Occipital lobe (tissue), 2 donors: ENCODE results near the gene PCNT. TPM values are rescaled to one million over a fixed set of nuclear protein-coding genes. Genes with fewer than 3 reads are reported as not detected.
"Not testable (repeated sequence)": the region's sequence is repeated elsewhere in the genome, so short reads cannot be mapped to it uniquely, and the experiment has no call there.

ENCODE experiments used
- DNase-seq: peaks from one replicate; lab custom pipeline; 2025; lab: John Stamatoyannopoulos, UW
- total RNA-seq: library from RNA; depleted of rRNA; stranded (reverse); fragments of >200 nt; gene quantifications from one replicate; pipeline ENCODE4 v1.2.3, GENCODE V29; 2014

The PCNT gene
- total RNA-seq, 1 donor from 2014 or later: 18.4 TPM

DNA sequence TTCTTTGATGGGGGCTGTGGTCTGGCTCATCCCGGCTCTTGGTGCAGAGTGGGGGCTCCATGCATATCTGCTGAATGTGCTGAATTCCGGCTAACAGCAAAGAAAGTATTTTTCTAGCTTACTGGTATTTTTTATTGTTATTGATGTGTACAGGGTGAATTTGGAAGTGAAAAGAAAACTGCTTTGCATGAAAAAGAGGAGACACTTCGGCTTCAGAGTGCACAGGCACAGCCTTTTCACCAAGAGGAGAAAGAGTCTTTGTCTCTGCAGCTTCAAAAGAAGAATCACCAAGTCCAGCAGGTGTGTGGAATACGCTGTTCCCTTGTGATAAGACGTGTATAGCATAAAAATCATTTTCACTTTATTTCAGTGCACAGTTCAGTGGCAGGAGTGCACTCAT lies 57.6 kb downstream of the PCNT start:
- DNase-seq: no peak

DNA sequence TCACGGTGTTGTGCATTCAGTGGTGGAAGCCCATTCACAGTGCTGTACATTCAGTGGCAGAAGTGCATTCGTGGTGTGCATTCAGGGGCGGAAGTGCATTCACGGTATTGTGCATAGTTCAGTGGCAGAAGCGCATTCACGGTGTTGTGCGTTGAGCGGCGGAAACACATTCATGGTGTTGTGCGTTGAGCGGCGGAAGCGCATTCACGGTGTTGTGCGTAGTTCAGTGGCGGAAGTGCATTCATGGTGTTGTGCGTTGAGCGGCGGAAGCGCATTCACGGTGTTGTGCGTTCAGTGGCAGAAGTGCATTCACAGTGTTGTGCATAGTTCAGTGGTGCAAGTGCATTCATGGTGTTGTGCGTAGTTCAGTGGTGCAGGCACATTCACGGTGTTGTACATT lies 60.6 kb downstream of the PCNT start:
- DNase-seq: no peak

DNA sequence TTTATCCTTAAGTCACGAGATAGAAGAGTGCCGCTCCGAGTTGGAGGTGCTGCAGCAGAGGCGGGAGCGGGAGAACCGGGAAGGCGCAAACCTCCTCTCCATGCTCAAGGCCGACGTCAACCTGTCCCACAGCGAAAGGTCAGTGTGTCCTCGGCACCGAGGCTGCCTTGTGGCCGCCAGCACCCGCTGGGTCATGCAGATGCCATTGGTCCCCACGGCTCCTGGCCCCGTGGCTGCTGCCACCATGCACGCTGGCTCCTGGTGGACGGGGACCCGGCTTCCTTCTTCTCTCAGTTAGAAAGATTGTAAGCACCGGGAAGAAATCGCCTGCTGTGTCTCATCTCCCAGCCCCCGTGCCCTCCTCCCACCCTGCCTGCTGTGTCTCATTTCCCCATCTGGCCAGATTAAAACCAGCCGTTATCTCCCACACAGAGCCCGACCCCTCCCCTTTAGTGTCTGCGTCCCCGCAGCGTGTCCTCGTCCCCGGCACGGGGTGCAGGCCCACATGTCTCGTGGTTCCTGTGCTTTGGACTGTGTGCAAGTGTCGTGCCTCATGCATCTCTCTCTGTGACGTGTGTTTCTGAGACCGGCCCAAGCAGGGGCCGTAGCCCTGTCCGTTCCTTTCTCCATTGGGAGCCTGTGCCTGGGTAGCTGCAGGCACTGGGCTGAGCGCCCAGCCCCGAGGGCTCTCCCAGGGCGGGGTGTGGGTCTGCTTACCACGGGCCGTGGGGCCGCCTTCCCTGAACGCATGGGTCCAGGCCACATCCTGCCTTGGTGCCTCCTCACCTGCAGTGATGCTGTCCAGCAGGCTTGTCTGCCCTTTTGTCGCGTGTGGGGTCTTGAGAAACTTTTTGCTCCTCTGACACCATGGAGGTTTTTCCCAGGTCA lies 62.1 kb downstream of the PCNT start:
- no peak for DNase-seq

DNA sequence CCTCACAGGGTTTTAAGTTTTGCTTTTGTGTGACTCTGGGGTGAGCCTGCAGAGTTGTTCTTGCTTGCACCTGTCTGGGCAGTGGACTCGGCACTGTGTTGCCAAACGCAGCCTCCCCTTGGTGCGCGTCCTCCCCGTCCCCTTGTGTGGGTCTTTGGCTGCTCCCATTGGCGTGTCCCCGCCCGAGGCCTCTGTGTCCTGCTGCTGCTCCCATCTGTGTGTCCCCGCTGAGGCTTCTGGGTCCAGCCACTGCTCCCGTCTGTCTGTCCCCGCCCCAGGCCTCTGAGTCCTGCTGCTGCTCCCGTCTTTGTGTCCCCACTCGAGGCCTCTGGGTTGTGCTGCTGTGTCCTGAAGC lies 62.8 kb downstream of the PCNT start:
- no peak for DNase-seq

DNA sequence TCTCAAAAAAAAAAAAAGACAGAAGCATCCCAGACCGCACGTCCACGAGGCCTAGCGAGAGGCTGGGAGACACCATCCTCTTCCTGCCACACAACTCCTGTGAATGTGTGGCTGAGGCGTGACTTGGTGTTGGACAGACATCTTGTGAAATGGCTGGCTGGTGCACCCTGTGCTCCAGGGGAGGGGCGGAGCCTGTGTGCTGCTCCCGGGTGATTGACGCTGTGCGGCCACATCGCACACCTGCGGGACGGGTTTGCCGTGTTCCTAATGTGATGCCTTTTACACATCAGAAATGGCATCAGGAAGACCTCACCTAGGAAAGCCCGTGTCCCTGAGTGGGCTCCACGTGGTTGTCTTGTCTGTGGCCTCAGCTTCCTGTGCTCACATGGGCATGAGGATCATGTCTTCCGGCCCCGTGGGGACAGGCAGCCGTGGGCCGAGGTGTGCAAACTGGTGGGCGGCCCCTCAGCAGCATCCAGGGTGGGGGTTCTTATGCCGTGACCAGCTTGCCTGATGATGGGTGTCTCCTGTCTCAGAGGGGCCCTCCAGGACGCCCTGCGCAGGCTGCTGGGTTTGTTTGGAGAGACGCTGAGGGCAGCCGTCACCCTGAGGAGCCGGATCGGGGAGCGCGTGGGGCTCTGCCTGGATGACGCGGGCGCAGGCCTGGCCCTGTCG lies 64.4 kb downstream of the PCNT start:
- no peak for DNase-seq

DNA sequence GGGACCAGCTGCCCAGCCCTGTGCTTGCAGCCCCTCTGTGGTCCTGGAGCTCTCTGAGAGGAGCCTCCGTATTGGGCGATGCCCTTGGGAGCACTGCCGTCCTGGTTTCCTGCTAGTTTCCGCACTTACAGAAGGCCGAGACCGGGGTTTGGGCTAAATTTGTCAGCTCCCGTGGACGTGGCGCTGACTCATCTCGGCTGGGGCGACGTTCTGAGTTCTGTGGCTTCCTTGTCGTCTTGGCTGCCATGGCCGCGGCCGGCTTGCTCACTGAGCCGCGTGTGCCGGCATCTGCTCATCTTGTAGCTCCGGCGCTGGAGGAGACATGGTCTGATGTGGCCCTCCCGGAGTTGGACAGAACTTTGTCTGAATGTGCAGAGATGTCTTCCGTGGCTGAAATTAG lies 64.9 kb downstream of the PCNT start:
- DNase-seq: peak; percentile 30

DNA sequence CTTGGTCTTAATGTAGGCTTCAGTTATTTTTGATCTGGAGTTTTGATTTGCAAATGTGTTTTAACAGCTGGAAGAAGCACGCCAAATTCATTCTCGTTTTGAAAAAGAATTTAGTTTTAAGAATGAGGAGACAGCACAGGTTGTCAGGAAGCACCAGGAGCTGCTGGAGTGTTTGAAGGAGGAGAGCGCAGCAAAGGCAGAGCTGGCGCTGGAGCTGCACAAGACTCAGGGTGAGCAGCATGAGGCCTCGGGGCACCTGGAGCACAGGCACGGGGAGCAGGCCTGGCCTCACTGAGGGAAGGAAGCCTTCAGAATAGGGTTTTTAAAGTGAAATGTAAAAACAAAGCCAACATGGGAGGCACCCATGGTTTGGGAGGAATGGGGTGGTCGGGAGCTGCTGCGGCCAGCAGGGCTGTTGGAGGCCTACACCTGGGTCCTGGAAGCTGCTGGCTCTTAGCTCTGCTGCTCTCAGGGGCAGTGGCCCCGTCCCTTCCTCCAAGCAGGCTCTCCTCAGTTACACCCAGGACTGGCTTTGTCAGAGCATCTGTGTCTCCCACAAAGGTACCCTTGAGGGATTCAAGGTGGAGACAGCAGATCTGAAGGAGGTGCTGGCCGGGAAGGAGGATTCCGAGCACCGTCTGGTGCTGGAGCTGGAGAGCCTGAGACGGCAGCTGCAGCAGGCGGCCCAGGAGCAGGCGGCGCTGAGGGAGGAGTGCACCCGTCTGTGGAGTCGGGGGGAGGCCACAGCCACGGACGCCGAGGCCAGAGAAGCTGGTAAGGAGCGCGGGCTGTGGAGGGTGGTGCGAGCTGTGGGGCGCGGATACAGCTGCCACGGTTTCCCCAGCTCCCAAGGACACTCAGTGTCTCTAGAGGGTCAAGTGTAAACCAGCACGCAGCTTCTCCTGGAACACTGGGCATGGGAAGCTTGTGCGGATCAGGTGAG lies 66.9 kb downstream of the PCNT start:
- no peak for DNase-seq

DNA sequence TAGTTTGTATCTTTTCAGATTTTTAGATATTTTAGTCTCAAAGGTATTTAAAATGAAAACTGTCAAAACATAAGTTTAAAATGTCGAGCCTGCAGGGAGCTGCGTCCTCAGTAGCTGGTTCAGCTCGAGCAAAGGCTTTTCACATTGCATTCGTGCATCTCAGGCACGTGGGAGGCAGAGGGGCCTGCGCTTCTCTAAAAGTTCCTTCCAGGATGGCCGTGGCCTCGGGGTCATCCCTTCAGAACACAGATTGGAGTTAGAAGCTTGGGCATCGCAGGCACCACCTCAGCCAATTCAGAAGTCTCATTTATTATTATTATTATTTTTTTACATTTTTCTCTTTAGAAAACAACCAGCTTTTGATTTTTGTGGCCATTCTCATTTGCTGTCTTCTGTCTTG lies 67.8 kb downstream of the PCNT start:
- no peak for DNase-seq

DNA sequence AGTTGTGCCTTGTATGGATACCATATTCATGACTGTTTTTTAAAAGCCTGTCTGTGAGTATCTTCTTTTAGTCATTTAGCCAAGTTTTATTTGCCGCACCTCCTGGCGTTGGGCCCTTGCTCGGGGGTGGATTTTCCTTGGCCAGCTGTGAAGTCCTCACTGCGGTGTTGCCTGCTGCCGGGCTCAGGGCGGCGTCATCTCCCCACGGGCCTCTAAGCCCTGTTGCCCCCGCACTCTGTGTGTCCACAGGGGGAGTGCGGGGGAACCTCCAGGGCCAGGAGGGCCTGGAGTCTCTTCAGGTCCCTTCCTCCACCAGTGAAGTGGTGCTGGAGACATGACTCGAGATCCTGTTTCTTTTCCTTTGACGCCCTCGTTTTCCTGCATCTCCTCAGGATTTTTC lies 69.0 kb downstream of the PCNT start:
- DNase-seq: peak; percentile 73

DNA sequence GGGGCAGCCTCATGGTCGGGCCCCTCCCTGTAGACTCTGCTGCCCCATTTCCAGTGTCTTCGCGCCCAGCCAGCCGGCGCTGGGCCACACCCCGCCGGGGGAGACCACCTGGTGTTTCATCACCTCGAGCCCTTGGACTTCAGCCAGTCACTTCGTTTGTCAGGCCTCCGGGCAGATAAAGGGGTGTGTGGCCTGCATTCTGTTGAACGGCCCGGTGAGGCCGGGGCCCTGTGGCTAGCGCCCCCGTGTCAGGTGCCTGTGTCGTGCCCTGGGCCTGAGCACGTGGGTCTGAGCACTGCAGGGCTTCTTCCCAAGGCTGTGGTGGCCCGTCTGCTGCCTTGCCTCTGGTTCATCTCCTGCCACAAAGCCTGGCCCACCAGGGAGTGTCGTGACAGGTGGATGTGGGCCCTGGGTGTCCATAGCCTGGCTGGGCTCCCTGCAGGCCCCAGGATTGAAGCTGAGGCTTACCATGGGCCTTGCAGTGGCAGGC lies 69.5 kb downstream of the PCNT start:
- DNase-seq: no peak

DNA sequence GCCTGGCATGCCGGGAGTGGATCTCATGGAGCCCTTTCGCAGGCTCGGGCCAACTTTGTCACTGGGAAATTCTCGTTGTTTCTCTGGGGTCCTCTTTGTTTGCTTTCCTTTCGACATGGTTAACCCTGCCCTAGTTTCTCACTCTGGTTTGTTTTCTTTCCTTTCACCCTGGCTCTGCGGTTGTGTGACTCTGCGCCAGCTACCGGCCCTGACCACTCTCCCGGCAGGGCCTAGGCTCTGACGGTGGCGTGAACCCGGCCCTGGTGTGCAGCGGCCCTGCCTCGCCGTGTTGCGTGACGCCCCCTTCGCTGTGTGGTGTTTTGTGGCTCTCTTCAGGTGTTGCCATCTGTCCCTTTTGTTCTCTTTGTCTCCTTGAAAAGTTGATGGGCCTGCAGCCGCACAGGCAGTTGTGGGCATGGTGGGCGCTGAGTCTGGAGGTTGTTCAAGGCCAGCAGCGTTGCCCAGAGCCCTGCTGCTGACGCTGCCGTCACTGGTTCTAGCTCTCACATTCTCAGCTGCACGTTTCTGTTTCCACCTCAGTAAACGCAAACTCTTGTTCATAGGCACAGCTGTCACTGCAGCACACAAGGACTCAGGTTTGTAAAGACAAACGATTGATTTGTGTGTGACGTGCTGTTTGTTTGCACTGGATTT lies 70.1 kb downstream of the PCNT start:
- DNase-seq: no peak

DNA sequence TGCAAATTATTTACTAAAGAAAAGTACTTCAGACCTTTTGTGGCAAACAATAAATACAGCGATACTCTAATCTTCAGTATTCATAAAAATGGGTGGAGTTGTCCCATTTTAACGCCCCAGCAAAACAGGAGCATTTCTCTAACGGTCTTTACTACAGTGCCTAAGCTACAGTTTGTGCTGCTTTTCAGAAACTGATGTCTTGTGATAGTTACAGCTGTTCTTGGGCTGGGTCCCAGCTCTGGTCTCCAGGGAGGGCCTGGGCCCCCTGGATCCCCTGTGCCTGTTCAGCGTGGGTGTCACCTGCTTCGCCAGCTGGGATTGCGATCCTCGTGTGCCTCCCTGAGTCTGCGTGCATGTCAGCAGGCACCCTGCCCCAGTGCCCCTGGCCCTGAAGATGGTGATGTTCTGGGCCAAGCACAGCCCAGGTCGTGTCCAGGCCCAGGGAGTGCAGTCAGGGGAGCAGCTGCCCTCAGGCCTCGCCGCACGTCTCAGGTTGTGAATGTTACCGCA lies 70.7 kb downstream of the PCNT start:
- DNase-seq: no peak

DNA sequence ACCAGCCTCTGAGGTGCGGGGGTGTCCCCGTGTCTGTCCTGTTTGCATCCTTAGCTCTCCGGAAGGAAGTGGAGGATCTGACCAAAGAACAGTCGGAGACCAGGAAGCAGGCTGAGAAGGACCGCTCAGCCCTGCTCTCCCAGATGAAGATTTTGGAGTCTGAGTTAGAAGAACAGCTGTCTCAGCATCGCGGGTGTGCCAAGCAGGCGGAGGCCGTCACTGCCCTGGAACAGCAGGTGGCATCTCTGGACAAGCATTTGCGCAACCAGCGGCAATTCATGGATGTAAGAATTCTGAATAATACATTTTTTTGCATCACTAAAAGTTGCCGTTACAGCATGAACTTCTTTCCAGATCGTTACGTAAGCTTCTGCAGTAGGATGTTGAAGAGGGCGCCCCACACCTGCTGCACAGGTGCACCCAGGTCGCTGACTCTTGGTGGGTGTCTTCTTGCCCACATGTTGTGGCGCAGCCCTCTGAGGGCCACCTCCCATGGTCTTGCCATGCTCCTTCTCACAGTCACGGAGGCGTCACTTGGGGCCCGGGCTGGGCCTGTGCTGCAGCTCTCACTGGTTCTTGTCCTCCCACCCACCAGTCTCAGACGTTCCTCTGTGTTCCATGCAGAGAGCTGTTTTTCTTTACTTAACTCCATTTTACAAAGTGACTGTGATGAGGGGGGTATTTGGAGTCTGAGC lies 73.4 kb downstream of the PCNT start:
- no peak for DNase-seq

DNA sequence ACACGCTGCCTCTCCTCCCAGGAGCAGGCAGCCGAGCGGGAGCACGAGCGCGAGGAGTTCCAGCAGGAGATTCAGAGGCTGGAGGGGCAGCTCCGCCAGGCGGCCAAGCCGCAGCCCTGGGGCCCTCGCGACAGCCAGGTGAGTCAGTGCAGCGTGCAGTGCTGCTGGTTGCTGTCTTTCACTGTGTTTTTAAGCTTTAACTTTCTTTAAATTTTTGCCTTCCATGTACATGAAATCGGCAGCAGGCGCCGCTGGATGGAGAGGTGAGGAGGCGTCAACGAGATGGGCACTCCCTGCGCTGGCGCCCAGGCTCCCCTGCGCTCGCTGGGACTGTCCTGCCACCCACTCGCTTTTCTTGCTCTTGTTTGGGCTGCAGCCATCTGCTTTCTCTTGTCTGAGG lies 74.0 kb downstream of the PCNT start:
- peak; percentile 46 for DNase-seq

DNA sequence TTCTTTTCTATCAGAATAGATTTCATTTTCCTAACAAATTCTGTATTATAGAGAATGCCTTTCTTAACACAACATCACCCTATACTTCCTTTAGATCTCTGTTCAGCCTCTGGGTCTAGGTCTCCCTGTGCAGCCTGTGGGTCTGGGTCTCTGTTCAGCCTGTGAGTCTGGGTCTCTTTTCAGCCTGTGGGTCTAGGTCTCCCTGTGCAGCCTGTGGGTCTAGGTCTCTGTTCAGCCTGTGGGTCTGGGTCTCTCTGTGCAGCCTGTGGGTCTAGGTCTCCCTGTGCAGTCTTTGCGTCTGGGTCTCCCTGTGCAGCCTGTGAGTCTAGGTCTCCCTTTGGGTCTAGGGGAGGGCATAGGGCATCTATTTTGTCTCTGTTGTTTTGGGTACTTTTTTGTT lies 75.2 kb downstream of the PCNT start:
- no peak for DNase-seq

DNA sequence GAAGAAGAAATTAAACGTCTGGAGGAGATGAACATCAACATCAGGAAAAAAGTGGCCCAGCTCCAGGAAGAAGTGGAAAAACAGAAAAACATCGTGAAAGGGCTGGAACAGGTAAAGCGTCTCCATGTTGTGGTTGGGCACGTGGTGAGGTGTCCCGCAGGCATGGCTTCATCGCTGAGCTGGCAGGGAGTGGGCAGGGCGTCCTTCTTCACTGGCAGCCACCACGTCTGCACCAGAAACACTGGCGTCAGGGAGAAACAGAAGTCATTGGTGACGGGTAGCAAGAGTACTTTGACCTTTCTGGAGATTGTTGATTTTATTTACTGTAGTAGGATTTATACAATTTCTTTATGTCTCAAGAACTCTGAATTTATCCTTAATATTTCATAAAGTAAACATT lies 75.7 kb downstream of the PCNT start:
- no peak for DNase-seq

DNA sequence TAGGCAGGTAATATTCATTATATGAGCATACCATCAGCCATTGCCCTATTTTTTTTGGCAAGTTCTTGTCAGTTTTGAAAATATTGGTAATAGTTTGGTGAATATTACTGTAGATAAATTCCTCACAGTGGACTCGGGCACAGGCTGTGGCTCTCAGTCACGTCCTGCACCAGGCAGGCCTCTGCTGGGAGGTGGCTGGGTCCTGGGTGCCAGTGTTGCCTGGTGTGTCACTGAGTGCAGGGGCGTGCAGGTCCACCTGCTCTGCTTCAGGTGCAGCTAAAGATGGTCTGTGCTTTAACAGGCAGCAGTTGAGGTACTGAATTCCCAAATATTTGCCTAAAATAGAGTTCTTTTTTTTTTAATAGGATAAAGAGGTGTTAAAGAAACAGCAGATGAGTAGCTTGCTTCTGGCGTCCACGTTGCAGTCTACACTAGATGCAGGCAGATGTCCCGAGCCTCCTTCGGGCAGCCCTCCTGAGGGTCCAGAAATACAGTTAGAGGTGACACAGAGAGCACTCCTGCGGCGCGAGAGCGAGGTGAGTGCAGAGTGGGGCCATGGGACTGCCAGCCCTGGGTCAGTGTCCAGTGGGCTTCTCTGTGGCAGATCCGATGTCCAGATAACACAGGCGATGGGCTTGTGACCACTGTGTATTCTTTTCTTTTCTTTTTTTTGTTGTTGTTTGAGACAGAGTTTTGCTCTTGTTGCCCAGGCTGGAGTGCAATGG lies 77.4 kb downstream of the PCNT start:
- no peak for DNase-seq

DNA sequence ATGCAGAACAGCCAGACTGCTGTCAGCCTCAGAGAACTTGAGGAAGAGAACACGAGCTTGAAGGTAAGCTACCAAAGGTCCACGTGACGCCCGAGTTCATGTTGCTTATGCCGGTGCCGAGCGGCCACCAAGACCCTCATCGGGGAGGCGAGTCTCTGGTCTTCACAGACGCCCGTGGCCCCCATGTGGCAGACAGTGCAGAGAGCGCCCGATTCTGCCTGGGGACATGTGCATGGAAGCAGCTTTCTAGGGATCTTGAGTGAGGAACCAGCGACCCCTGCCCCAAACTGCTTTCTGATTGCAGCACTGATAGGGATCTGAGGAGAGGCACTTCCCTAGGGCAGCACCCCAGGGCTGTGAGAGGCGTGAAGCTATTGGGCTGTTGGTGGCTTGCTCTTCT lies 78.5 kb downstream of the PCNT start:
- no peak for DNase-seq

DNA sequence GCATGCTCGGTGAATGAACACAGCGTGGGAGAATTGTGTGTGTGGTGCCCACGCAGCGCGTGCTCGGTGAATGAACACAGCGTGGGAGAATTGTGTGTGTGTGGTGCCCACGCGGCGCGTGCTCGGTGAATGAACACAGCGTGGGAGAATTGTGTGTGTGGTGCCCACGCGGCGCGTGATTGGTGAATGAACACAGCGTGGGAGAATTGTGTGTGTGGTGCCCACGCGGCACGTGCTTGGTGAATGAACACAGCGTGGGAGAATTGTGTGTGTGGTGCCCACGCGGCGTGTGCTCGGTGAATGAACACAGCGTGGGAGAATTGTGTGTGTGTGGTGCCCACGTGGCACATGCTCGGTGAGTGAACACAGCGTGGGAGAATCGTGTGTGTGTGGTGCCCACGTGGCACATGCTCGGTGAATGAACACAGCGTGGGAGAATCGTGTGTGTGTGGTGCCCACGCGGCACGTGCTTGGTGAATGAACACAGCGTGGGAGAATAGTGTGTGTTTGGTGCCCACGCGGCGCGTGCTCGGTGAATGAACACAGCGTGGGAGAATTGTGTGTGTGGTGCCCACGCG lies 79.4 kb downstream of the PCNT start:
- DNase-seq: not testable (repeated sequence)
